DND-41 (cell line): Measurements from ENCODE around the gene GPC5.

ENCODE experiments used
- EZH2 ChIP-seq: IDR thresholded peaks from 3 replicates; pipeline ENCODE4 v1.6.1; 2012; ENCODE audit warnings: borderline replicate concordance, low read depth, mild to moderate bottlenecking, moderate library complexity, low read length, inconsistent platforms; ENCODE audit not compliant: severe bottlenecking
- TF ChIP-seq, protein P1 (sequence below): IDR thresholded peaks from 2 replicates; pipeline ENCODE4 v1.5.1; 2012; ENCODE audit warnings: borderline replicate concordance, low read length, moderate library complexity, mild to moderate bottlenecking; ENCODE audit not compliant: poor library complexity, severe bottlenecking; ENCODE audit errors: extremely low read depth

DNA sequence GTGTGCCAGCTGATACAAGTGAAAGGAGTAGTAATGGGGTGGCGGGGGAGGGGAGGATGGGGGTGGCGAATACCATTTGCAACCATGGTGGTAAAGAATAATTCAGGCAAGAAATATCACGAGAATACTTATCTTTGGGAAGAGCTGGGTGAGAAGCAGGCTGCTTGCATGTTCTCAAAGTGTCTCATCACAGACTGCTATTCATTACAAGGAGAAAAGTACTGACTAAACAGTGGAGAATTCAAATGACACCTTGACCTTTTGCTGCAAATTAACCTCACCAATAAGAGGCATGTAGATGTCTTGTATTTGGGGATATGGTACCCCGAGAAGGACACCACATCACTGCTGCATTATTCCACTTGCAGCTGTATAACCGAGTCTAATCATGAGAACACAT lies 1242.5 kb downstream of the GPC5 start:
- TF ChIP-seq, protein P1, sequence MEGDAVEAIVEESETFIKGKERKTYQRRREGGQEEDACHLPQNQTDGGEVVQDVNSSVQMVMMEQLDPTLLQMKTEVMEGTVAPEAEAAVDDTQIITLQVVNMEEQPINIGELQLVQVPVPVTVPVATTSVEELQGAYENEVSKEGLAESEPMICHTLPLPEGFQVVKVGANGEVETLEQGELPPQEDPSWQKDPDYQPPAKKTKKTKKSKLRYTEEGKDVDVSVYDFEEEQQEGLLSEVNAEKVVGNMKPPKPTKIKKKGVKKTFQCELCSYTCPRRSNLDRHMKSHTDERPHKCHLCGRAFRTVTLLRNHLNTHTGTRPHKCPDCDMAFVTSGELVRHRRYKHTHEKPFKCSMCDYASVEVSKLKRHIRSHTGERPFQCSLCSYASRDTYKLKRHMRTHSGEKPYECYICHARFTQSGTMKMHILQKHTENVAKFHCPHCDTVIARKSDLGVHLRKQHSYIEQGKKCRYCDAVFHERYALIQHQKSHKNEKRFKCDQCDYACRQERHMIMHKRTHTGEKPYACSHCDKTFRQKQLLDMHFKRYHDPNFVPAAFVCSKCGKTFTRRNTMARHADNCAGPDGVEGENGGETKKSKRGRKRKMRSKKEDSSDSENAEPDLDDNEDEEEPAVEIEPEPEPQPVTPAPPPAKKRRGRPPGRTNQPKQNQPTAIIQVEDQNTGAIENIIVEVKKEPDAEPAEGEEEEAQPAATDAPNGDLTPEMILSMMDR, result no peak
- no peak for TF ChIP-seq EZH2
